ENCODE results near the gene TMEM120A.

GRCh38 chr7:76011442-76011861 is 17.1 kb upstream of the TMEM120A start:
- TF ChIP-seq CTCF (IDR thresholded peaks at IDR 0.05; ENCODE audit: low read length) (no peak), EZH2 (optimal IDR thresholded peaks at IDR 0.05; ENCODE audit: low read depth, low read length) (no peak)

Measured in MM.1S (cell line).